GM23248 (cell line): ENCODE measurements around the gene CSTB.

Experiments used
- EZH2 ChIP-seq: fragments of 200-600 bp; sonication (generic); IDR thresholded peaks from 2 replicates; pipeline ENCODE4 v1.6.1; 2018; ENCODE audit warnings: antibody characterized with exemption, mild to moderate bottlenecking; ENCODE audit not compliant: insufficient read depth, poor library complexity, severe bottlenecking
- EZH2phosphoT487 ChIP-seq: fragments of 200-600 bp; sonication (generic); IDR thresholded peaks from 2 replicates; pipeline ENCODE4 v1.6.1; 2018; ENCODE audit warnings: antibody characterized with exemption, moderate library complexity, mild to moderate bottlenecking, low read depth; ENCODE audit not compliant: insufficient read depth

GRCh38 chr21:43781846-43782245, 5.7 kb upstream of the CSTB start:
- TF ChIP-seq EZH2: no peak
- TF ChIP-seq EZH2phosphoT487: no peak
